CD14-positive monocyte (primary cell): ENCODE results near the gene FNDC10. TPM values are rescaled to one million over a fixed set of nuclear protein-coding genes. Genes with fewer than 3 reads are reported as not detected.

Source experiments
- DNase-seq, 3 donors: peaks; one replicate each; pipeline ENCODE4 v3.0.0-alpha.2; 2011 to 2022
- H2AFZ ChIP-seq: 2 replicates; pipeline ENCODE4 v1.6.0; 2012; ENCODE audit warnings: mild to moderate bottlenecking, low read depth, low read length, inconsistent platforms; ENCODE audit not compliant: insufficient read depth, poor library complexity, severe bottlenecking
- H3K27ac ChIP-seq, 2 donors: 1 replicate in 1 of 2; 2 replicates in 1 of 2; pipeline ENCODE4 v1.5.1; 2012 to 2013; ENCODE audit warnings: low read length in 2 of 2, control low read depth in 1 of 2, inconsistent platforms in 1 of 2, low read depth in 1 of 2, mild to moderate bottlenecking in 1 of 2
- H3K27me3 ChIP-seq, 2 donors: one replicate each; pipeline versions ENCODE4 v1.6.0 to v1.6.1; 2011 to 2013; ENCODE audit warnings: low read length in 2 of 2; ENCODE audit not compliant: control insufficient read depth in 2 of 2, insufficient read depth in 2 of 2
- H3K36me3 ChIP-seq, 2 donors: replicated peaks in 1 of 2; 1 replicate in 1 of 2; 2 replicates in 1 of 2; pipeline versions ENCODE4 v1.5.1 to v1.6.1; 2012 to 2013; ENCODE audit warnings: low read length in 2 of 2, control low read depth in 1 of 2, inconsistent platforms in 1 of 2, mild to moderate bottlenecking in 1 of 2; ENCODE audit not compliant: insufficient read depth in 2 of 2, control insufficient read depth in 1 of 2
- H3K4me1 ChIP-seq, 2 donors: 1 replicate in 1 of 2; 2 replicates in 1 of 2; pipeline versions ENCODE4 v1.5.1 to v1.6.1; 2012 to 2013; ENCODE audit warnings: low read length in 2 of 2, control low read depth in 1 of 2, inconsistent platforms in 1 of 2, mild to moderate bottlenecking in 1 of 2, moderate library complexity in 1 of 2; ENCODE audit not compliant: insufficient read depth in 2 of 2, control insufficient read depth in 1 of 2
- H3K4me2 ChIP-seq: replicated peaks from 2 replicates; pipeline ENCODE3; 2012; ENCODE audit warnings: low read length, moderate library complexity, mild to moderate bottlenecking; ENCODE audit not compliant: poor library complexity, severe bottlenecking; ENCODE audit errors: extremely low read depth
- H3K4me3 ChIP-seq, 3 experiments: fragments of 200-600 bp in 1 of 3; sonication (generic) in 1 of 3; replicated peaks in 1 of 3; 1 replicate in 2 of 3; 2 replicates in 1 of 3; pipeline ENCODE4 v1.5.1; 2011 to 2013; ENCODE audit warnings: low read length in 3 of 3, mild to moderate bottlenecking in 3 of 3, control low read depth in 2 of 3, low read depth in 2 of 3, inconsistent platforms in 1 of 3, moderate library complexity in 1 of 3
- H3K79me2 ChIP-seq: 2 replicates; pipeline ENCODE4 v1.6.0; 2012; ENCODE audit warnings: mild to moderate bottlenecking, control low read depth, inconsistent platforms, low read length, moderate library complexity; ENCODE audit not compliant: insufficient read depth
- H3K9ac ChIP-seq: 2 replicates; pipeline ENCODE4 v1.6.0; 2017; ENCODE audit warnings: low read length, mild to moderate bottlenecking; ENCODE audit not compliant: insufficient read depth, poor library complexity, severe bottlenecking
- H3K9me3 ChIP-seq, 2 donors: replicated peaks in 1 of 2; 1 replicate in 1 of 2; 2 replicates in 1 of 2; pipeline versions ENCODE4 v1.5.1 to v1.6.1; 2012 to 2013; ENCODE audit warnings: low read length in 2 of 2, control low read depth in 1 of 2; ENCODE audit not compliant: control insufficient read depth in 1 of 2, insufficient read depth in 1 of 2
- H4K20me1 ChIP-seq: 2 replicates; pipeline ENCODE4 v1.6.0; 2012; ENCODE audit warnings: mild to moderate bottlenecking, low read length, control low read depth, moderate library complexity; ENCODE audit not compliant: insufficient read depth
- H3K27ac Mint-ChIP-seq, 7 donors: one replicate each; pipeline ENCODE4 v1.8.0; 2020; ENCODE audit warnings: mild to moderate bottlenecking in 7 of 7, mixed read lengths in 7 of 7, moderate library complexity in 6 of 7, inconsistent platforms in 2 of 7
- H3K27me3 Mint-ChIP-seq, 3 donors: one replicate each; pipeline ENCODE4 v1.8.0; 2021 to 2022; ENCODE audit warnings: low read depth in 3 of 3, mild to moderate bottlenecking in 3 of 3, mixed read lengths in 3 of 3, moderate library complexity in 3 of 3, inconsistent platforms in 1 of 3
- H3K36me3 Mint-ChIP-seq, 2 donors: one replicate each; pipeline ENCODE4 v1.8.0; 2020; ENCODE audit warnings: mixed read lengths in 2 of 2, inconsistent platforms in 1 of 2, mild to moderate bottlenecking in 1 of 2
- H3K4me1 Mint-ChIP-seq: one replicate; pipeline ENCODE4 v1.8.0; 2020; ENCODE audit warnings: mild to moderate bottlenecking, mixed read lengths
- H3K4me3 Mint-ChIP-seq, 2 donors: one replicate each; pipeline ENCODE4 v1.8.0; 2020; ENCODE audit warnings: mild to moderate bottlenecking in 2 of 2, mixed read lengths in 2 of 2, moderate library complexity in 1 of 2
- H3K9me3 Mint-ChIP-seq, 7 donors: one replicate each; pipeline ENCODE4 v1.8.0; 2020 to 2022; ENCODE audit warnings: mixed read lengths in 7 of 7, mild to moderate bottlenecking in 6 of 7, moderate library complexity in 6 of 7, inconsistent platforms in 2 of 7
- CTCF ChIP-seq: fragments of 200-600 bp; IDR thresholded peaks from one replicate; pipeline ENCODE4 v1.8.0; 2022; ENCODE audit warnings: antibody characterized with exemption, mild to moderate bottlenecking
- whole genome bisulfite sequencing: methylation state at CpG from one replicate; pipeline ENCODE4 v1.1.5; 2013; ENCODE audit warnings: missing lambda C conversion rate; ENCODE audit not compliant: insufficient coverage; 5-methylcytosine and 5-hydroxymethylcytosine counted together
- intact Hi-C, 2 donors: fragments of 100-400 bp; cut with micrococcal nuclease; formaldehyde crosslinking; loops; one replicate each; pipeline versions ENCODE4 v1.15.0 to v1.15.1; 2023
- polyA plus RNA-seq, 3 donors: library from polyadenylated mRNA; depleted of rRNA in 1 of 3; unstranded in 2 of 3; stranded (reverse) in 1 of 3; fragments of 300-500 nt in 2 of 3; fragments of >200 nt in 1 of 3; fragmentation: Illumina TruSeq in 2 of 3; gene quantifications; 1 replicate in 2 of 3; 2 replicates in 1 of 3; pipeline ENCODE4 v1.2.3, GENCODE V29; 2012 to 2021

The FNDC10 gene
- polyA plus RNA-seq, 3 donors = 0.46 to 3.4 (median 1.5) TPM

- no peak overlapping the region for H2AFZ ChIP-seq
Observed at GRCh38 chr1:1594602-1595260, 5.2 kb downstream of the FNDC10 start.

More at GRCh38 chr1:1594602-1595260, 5.2 kb downstream of the FNDC10 start:
- Histone ChIP-seq H3K4me2 (no peak overlapping the region), H3K27me3 (peaks cover 0 to 21% of the 10 kb centered on the region in 2 donors), H4K20me1 (no peaks in the 10 kb centered on the region), H3K4me1 (peaks cover 11 to 22% of the 10 kb centered on the region in 2 donors), H3K27ac (no peak overlapping the region), H3K79me2 (no peaks in the 10 kb centered on the region), H3K4me3 (no peak overlapping the region), H3K36me3 (no peaks in the 10 kb centered on the region), H3K9me3 (no peaks in the 10 kb centered on the region), H3K9ac (no peak overlapping the region)
- no peak for TF ChIP-seq CTCF
- WGBS = 86% methylated on average over 7 of the region's 10 CpGs
- peaks cover 0 to 2% (median 0%) of the 10 kb centered on the region in 7 donors for H3K9me3 Mint-ChIP-seq
- intact Hi-C loops = no loop called here
- no peak overlapping the region for H3K27ac Mint-ChIP-seq
- peaks cover 11 to 14% (median 12%) of the 10 kb centered on the region in 3 donors for H3K27me3 Mint-ChIP-seq
- H3K4me1 Mint-ChIP-seq = peaks cover 13% of the 10 kb centered on the region
- no peak for DNase-seq
- H3K4me3 Mint-ChIP-seq = no peak overlapping the region
- H3K36me3 Mint-ChIP-seq = no peaks in the 10 kb centered on the region
